WTC11 (cell line): ENCODE data around the gene SMIM38.

ENCODE experiments used
- ATF6 ChIP-seq: sonication (generic); formaldehyde crosslinking; IDR thresholded peaks from 2 replicates; pipeline ENCODE4 v1.8.1; 2023; ENCODE audit warnings: mild to moderate bottlenecking, missing genetic modification reagents
- CTCF ChIP-seq: fragments of 200-600 bp; IDR thresholded peaks from 2 replicates; pipeline ENCODE4 v1.8.0; 2022; ENCODE audit warnings: antibody characterized with exemption
- SMAD3 ChIP-seq: sonication (generic); formaldehyde crosslinking; IDR thresholded peaks from 2 replicates; pipeline ENCODE4 v1.8.0; 2022; ENCODE audit warnings: missing genetic modification reagents, mild to moderate bottlenecking, borderline replicate concordance

DNA sequence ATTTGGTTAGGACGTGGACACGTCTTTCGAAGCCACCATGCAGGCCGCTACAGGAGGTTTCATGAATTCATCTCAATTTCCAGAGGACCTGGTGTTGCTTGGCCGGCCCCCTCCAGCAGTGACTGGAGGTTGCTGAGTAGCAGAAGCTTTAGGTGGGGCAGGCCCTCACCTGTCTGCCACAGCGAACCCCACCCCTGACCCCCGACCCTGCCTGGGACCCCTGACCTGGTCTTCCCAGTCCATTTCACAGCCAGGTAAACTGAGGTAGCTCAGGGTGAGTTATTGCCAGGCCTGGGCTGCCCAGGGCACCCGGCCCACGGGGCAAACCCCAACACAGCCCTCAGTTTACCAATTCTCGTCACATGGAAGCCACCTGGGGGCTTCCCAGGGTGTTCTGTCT lies 39.1 kb upstream of the SMIM38 start:
- no peak for TF ChIP-seq CTCF
- TF ChIP-seq SMAD3 (CRISPR knock-in tag) = no peak
- TF ChIP-seq ATF6 (CRISPR knock-in tag) = no peak
